Fibroblast of mammary gland (primary cell): ENCODE data around the gene ARL3.

Experiments used
- DNase-seq: peaks from one replicate; pipeline ENCODE4 v3.0.0-alpha.2; 2010; ENCODE audit warnings: low read depth
- H3K4me3 ChIP-seq: 2 replicates; pipeline ENCODE4 v1.5.1; 2011; ENCODE audit warnings: low read depth, mild to moderate bottlenecking, low read length, moderate library complexity; ENCODE audit not compliant: control insufficient read depth
- TF ChIP-seq, protein P1 (sequence below): conservative IDR thresholded peaks from 2 replicates; pipeline ENCODE4 v1.5.1; 2011; ENCODE audit warnings: low read depth, low read length, inconsistent platforms; ENCODE audit not compliant: control insufficient read depth, insufficient read depth

ARL3 gene

GRCh38 chr10:102631525-102632393 is 82.4 kb downstream of the ARL3 start:
- no peak for DNase-seq
- TF ChIP-seq, protein P1, sequence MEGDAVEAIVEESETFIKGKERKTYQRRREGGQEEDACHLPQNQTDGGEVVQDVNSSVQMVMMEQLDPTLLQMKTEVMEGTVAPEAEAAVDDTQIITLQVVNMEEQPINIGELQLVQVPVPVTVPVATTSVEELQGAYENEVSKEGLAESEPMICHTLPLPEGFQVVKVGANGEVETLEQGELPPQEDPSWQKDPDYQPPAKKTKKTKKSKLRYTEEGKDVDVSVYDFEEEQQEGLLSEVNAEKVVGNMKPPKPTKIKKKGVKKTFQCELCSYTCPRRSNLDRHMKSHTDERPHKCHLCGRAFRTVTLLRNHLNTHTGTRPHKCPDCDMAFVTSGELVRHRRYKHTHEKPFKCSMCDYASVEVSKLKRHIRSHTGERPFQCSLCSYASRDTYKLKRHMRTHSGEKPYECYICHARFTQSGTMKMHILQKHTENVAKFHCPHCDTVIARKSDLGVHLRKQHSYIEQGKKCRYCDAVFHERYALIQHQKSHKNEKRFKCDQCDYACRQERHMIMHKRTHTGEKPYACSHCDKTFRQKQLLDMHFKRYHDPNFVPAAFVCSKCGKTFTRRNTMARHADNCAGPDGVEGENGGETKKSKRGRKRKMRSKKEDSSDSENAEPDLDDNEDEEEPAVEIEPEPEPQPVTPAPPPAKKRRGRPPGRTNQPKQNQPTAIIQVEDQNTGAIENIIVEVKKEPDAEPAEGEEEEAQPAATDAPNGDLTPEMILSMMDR = no peak
- H3K4me3 ChIP-seq = no peak overlapping the region

- DNase-seq = no peak
- H3K4me3 ChIP-seq = no peak overlapping the region
- TF ChIP-seq, protein P1 = no peak
Measured at GRCh38 chr10:102630663-102631062, 83.5 kb downstream of the ARL3 start.

GRCh38 chr10:102629661-102630614 is 84.3 kb downstream of the ARL3 start:
- TF ChIP-seq, protein P1 = no peak
- no peak overlapping the region for H3K4me3 ChIP-seq
- DNase-seq = peak; percentile 72

DNA sequence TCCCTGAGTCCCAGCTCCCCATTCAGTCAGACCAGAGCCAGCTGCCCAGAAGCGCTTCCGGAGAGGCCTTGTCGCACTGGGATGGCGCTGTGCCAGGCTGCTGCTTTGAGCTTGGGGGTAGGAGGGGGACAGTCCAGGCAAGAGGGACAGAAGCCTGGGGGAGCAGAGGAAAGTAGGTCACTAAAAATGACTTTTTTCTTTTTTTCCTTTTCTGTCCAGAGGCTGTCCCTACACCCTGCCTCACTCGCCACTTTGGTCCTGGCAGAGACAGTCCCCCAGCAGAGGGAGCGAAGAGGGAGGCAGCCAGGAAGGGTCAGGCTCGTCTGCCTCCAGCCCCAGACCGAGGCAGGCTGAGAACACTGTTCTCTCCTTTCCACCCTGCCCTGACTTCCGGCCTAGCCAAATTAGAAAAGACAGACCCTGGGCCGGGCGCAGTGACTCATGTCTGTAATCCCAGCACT is 85.7 kb downstream of the ARL3 start:
- TF ChIP-seq, protein P1 = no peak
- peak; percentile 28 for DNase-seq
- no peak overlapping the region for H3K4me3 ChIP-seq

GRCh38 chr10:102627736-102628293 is 86.4 kb downstream of the ARL3 start:
- peak; percentile 62 for DNase-seq
- TF ChIP-seq, protein P1 = no peak
- no peak overlapping the region for H3K4me3 ChIP-seq

- no peak overlapping the region for H3K4me3 ChIP-seq
- TF ChIP-seq, protein P1 = no peak
- no peak for DNase-seq
Measured at GRCh38 chr10:102627291-102627735, 86.9 kb downstream of the ARL3 start.
